OCI-LY1 (cell line): ENCODE data around the gene AGK.

Source experiments
- H2AFZ ChIP-seq: fragments of 200-600 bp; sonication (generic), shearing (Covaris generic); 2 replicates; pipeline ENCODE4 v1.6.0; 2014; ENCODE audit warnings: antibody characterized with exemption, mild to moderate bottlenecking, low read length
- H3F3A ChIP-seq: fragments of 200-600 bp; sonication (generic), shearing (Covaris generic); 2 replicates; pipeline ENCODE4 v1.6.0; 2014; ENCODE audit warnings: mild to moderate bottlenecking, antibody characterized with exemption, low read length, moderate library complexity; ENCODE audit not compliant: insufficient read depth
- H3K27ac ChIP-seq: fragments of 200-600 bp; sonication (generic); 2 replicates; pipeline ENCODE4 v1.5.1; 2014; ENCODE audit warnings: low read length, mixed run types, mild to moderate bottlenecking, low read depth; ENCODE audit not compliant: poor library complexity, severe bottlenecking
- H3K27me3 ChIP-seq: fragments of 200-600 bp; sonication (generic); 2 replicates; pipeline ENCODE4 v1.6.0; 2014; ENCODE audit warnings: antibody characterized with exemption, mild to moderate bottlenecking, low read length, moderate library complexity; ENCODE audit not compliant: insufficient read depth
- H3K36me3 ChIP-seq: fragments of 200-600 bp; sonication (generic); 2 replicates; pipeline ENCODE4 v1.6.1; 2014; ENCODE audit warnings: mild to moderate bottlenecking, antibody characterized with exemption, low read length, moderate library complexity, mixed read lengths; ENCODE audit not compliant: insufficient read depth
- H3K4me1 ChIP-seq: fragments of 200-600 bp; sonication (generic); 2 replicates; pipeline ENCODE4 v1.5.1; 2014; ENCODE audit warnings: mild to moderate bottlenecking, low read length, moderate library complexity; ENCODE audit not compliant: insufficient read depth, severe bottlenecking
- H3K4me2 ChIP-seq: fragments of 200-600 bp; sonication (generic), shearing (Covaris generic); 2 replicates; pipeline ENCODE4 v1.6.1; 2014; ENCODE audit warnings: low read length
- H3K4me3 ChIP-seq: fragments of 200-600 bp; sonication (generic); 2 replicates; pipeline ENCODE4 v1.5.1; 2014; ENCODE audit warnings: low read length, low read depth, mild to moderate bottlenecking, mixed read lengths; ENCODE audit not compliant: poor library complexity, severe bottlenecking
- H3K79me2 ChIP-seq: fragments of 200-600 bp; shearing (Covaris generic); 2 replicates; pipeline ENCODE4 v1.6.1; 2016; ENCODE audit warnings: mixed run types, low read length, mixed read lengths; ENCODE audit not compliant: insufficient read depth
- H3K9ac ChIP-seq: fragments of 200-600 bp; sonication (generic), shearing (Covaris generic); 2 replicates; pipeline ENCODE4 v1.6.1; 2014; ENCODE audit warnings: mild to moderate bottlenecking, low read length, mixed read lengths
- H3K9me2 ChIP-seq: fragments of 200-600 bp; sonication (generic), shearing (Covaris generic); 2 replicates; pipeline ENCODE4 v1.6.1; 2014; ENCODE audit warnings: low read depth, mild to moderate bottlenecking, low read length, mixed read lengths
- H3K9me3 ChIP-seq: fragments of 200-600 bp; shearing (Covaris generic); 2 replicates; pipeline ENCODE4 v1.6.1; 2014; ENCODE audit warnings: low read length, mixed read lengths
- H4K20me1 ChIP-seq: fragments of 200-600 bp; sonication (generic), shearing (Covaris generic); 2 replicates; pipeline ENCODE4 v1.6.0; 2016; ENCODE audit warnings: mild to moderate bottlenecking, low read length; ENCODE audit not compliant: insufficient read depth
- EZH2 ChIP-seq: fragments of 200-600 bp; sonication (generic), shearing (Covaris generic); IDR thresholded peaks from 2 replicates; pipeline ENCODE4 v1.8.0; 2017; ENCODE audit warnings: borderline replicate concordance, mixed run types, mild to moderate bottlenecking, antibody characterized with exemption, low read length, moderate library complexity, mixed read lengths
- TF ChIP-seq, protein P1 (sequence below): fragments of 200-600 bp; sonication (generic), shearing (Covaris generic); IDR thresholded peaks from 2 replicates; pipeline ENCODE4 v1.5.1; 2017; ENCODE audit warnings: mild to moderate bottlenecking, antibody characterized with exemption, low read length, moderate library complexity, mixed read lengths

The AGK gene

GRCh38 chr7:141541375-141541774, 9.8 kb upstream of the AGK start:
- Histone ChIP-seq H3K4me2 (no peak overlapping the region), H3K4me3 (no peak overlapping the region), H3K9ac (no peak overlapping the region), H3F3A (no peaks in the 10 kb centered on the region), H3K36me3 (no peaks in the 10 kb centered on the region), H3K27ac (no peak overlapping the region), H3K27me3 (no peaks in the 10 kb centered on the region), H3K9me2 (no peaks in the 10 kb centered on the region), H3K9me3 (no peaks in the 10 kb centered on the region), H2AFZ (no peak overlapping the region), H3K79me2 (no peaks in the 10 kb centered on the region), H3K4me1 (no peaks in the 10 kb centered on the region), H4K20me1 (no peaks in the 10 kb centered on the region)
- no peak for TF ChIP-seq EZH2
- TF ChIP-seq, protein P1, sequence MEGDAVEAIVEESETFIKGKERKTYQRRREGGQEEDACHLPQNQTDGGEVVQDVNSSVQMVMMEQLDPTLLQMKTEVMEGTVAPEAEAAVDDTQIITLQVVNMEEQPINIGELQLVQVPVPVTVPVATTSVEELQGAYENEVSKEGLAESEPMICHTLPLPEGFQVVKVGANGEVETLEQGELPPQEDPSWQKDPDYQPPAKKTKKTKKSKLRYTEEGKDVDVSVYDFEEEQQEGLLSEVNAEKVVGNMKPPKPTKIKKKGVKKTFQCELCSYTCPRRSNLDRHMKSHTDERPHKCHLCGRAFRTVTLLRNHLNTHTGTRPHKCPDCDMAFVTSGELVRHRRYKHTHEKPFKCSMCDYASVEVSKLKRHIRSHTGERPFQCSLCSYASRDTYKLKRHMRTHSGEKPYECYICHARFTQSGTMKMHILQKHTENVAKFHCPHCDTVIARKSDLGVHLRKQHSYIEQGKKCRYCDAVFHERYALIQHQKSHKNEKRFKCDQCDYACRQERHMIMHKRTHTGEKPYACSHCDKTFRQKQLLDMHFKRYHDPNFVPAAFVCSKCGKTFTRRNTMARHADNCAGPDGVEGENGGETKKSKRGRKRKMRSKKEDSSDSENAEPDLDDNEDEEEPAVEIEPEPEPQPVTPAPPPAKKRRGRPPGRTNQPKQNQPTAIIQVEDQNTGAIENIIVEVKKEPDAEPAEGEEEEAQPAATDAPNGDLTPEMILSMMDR, result no peak

DNA sequence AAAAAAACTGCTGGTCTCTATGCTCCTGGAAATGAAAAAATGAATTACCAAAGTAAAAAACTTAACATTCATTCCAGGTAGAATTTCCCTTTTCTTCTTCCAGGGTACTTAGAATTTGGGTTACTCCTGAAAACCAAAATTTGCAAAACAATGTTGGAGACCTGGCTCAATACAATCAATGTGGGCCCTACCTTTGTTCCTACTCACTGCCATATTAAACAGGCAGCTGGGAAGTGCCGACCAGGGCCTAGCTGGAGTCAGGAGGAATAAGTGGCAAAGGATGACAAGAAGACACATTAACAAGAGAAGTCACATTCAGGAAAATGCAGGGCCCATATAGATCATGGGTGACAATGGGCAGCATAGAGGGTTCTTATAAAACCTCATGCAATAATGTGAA, 6.4 kb upstream of the AGK start:
- no peaks in the 10 kb centered on the region for H3K36me3 ChIP-seq
- no peak overlapping the region for H3K27ac ChIP-seq
- no peaks in the 10 kb centered on the region for H4K20me1 ChIP-seq
- no peak for TF ChIP-seq EZH2
- TF ChIP-seq, protein P1, result no peak
- no peaks in the 10 kb centered on the region for H3K27me3 ChIP-seq
- H3K4me2 ChIP-seq, result no peak overlapping the region
- no peak overlapping the region for H3K9ac ChIP-seq
- H3F3A ChIP-seq, result no peaks in the 10 kb centered on the region
- no peaks in the 10 kb centered on the region for H3K9me3 ChIP-seq
- H3K4me1 ChIP-seq, result peaks cover 4% of the 10 kb centered on the region
- H3K4me3 ChIP-seq, result no peak overlapping the region
- H3K9me2 ChIP-seq, result no peaks in the 10 kb centered on the region
- H2AFZ ChIP-seq, result no peak overlapping the region
- H3K79me2 ChIP-seq, result no peaks in the 10 kb centered on the region

GRCh38 chr7:141549582-141549981, 1.6 kb upstream of the AGK start:
- Histone ChIP-seq H3K4me3 (no peak overlapping the region), H3K4me2 (no peak overlapping the region), H3K27ac (no peak overlapping the region)

More at GRCh38 chr7:141549582-141549981, 1.6 kb upstream of the AGK start:
- H3K79me2 ChIP-seq, result 0 out of 2 replicates have a peak, but pooled peaks cover 6% of the 10 kb centered on the region
- no peaks in the 10 kb centered on the region for H3F3A ChIP-seq
- H2AFZ ChIP-seq, result no peak overlapping the region
- H3K36me3 ChIP-seq, result no peaks in the 10 kb centered on the region
- H4K20me1 ChIP-seq, result no peaks in the 10 kb centered on the region
- peaks cover 29% of the 10 kb centered on the region for H3K4me1 ChIP-seq
- H3K9ac ChIP-seq, result no peak overlapping the region
- no peaks in the 10 kb centered on the region for H3K9me2 ChIP-seq
- no peaks in the 10 kb centered on the region for H3K9me3 ChIP-seq
- no peak for TF ChIP-seq EZH2
- TF ChIP-seq, protein P1, result no peak
- H3K27me3 ChIP-seq, result no peaks in the 10 kb centered on the region
